ENCODE results near the gene NXPE1.

DNA sequence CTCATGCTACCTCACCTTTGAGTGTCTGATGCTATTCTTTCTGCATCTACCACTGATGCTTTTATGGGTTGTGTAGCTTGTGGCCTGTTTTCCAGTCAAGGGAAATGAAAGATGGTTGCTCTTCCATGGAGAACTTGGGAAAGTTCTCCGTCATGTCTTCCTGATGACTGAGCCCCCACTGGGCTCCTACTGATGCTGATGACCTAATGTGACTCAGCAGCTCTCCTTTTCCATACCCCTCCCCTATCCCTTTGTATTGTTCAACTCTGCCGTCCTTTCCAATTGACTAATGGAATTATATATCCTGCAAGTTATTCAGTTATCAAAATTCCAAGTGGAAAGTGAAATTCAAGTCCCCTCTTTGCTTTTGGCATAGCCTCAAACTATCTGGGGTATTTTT is 75.8 kb downstream of the NXPE1 start:
- TF ChIP-seq, protein P1, sequence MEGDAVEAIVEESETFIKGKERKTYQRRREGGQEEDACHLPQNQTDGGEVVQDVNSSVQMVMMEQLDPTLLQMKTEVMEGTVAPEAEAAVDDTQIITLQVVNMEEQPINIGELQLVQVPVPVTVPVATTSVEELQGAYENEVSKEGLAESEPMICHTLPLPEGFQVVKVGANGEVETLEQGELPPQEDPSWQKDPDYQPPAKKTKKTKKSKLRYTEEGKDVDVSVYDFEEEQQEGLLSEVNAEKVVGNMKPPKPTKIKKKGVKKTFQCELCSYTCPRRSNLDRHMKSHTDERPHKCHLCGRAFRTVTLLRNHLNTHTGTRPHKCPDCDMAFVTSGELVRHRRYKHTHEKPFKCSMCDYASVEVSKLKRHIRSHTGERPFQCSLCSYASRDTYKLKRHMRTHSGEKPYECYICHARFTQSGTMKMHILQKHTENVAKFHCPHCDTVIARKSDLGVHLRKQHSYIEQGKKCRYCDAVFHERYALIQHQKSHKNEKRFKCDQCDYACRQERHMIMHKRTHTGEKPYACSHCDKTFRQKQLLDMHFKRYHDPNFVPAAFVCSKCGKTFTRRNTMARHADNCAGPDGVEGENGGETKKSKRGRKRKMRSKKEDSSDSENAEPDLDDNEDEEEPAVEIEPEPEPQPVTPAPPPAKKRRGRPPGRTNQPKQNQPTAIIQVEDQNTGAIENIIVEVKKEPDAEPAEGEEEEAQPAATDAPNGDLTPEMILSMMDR (IDR thresholded peaks at IDR 0.05) = no peak
- TF ChIP-seq POLR2A (IDR thresholded peaks at IDR 0.05) = no peak
